ENCODE measurements around the gene TMEM39A.

The TMEM39A gene

GRCh38 chr3:119470866-119471265 is 7.5 kb upstream of the TMEM39A start:
- Histone ChIP-seq H3K27me3 (ENCODE audit: control insufficient read depth in 1 of 2, insufficient read depth in 1 of 2, low read length in 2 of 2) (no peaks in the 10 kb centered on the region), H3K18ac (ENCODE audit: low read depth in 1 of 2, low read length in 2 of 2) (no peak overlapping the region), H3K4ac (ENCODE audit: low read depth in 1 of 2, low read length in 2 of 2) (no peak overlapping the region), H3K9ac (ENCODE audit: low read length) (no peak overlapping the region), H2AFZ (ENCODE audit: low read depth, low read length) (no peak overlapping the region), H3K36me3 (ENCODE audit: control insufficient read depth in 1 of 2, insufficient read depth in 2 of 2, low read depth in 1 of 2, low read length in 2 of 2) (peaks cover 8 to 38% of the 10 kb centered on the region in 2 experiments), H3K14ac (ENCODE audit: low read length in 2 of 2) (no peak overlapping the region), H4K8ac (ENCODE audit: low read length) (no peak overlapping the region), H3K4me3 (ENCODE audit: insufficient read depth in 1 of 2, low read depth in 1 of 2, low read length in 2 of 2) (no peak overlapping the region), H2BK15ac (ENCODE audit: low read depth, poor library complexity, severe bottlenecking) (no peak overlapping the region), H3K9me3 (ENCODE audit: control insufficient read depth, low read length) (no peaks in the 10 kb centered on the region), H3K4me1 (ENCODE audit: control insufficient read depth, insufficient read depth, low read depth, low read length) (peaks cover 3% of the 10 kb centered on the region), H2BK12ac (ENCODE audit: low read length in 2 of 2) (no peak overlapping the region), H3K27ac (ENCODE audit: low read length, poor library complexity, severe bottlenecking) (no peak overlapping the region), H2AK5ac (ENCODE audit: low read length, severe bottlenecking) (no peak overlapping the region), H3K4me2 (ENCODE audit: low read length, poor library complexity, severe bottlenecking) (no peak overlapping the region), H4K91ac (ENCODE audit: low read length) (no peak overlapping the region), H3K79me1 (replicated peaks; ENCODE audit: low read length, poor library complexity, severe bottlenecking) (peaks cover 23% of the 10 kb centered on the region), H2BK120ac (ENCODE audit: low read depth, low read length) (no peak overlapping the region), H3K23ac (ENCODE audit: low read length in 2 of 2) (no peak overlapping the region), H2BK5ac (ENCODE audit: low read depth, low read length, poor library complexity, severe bottlenecking) (no peak overlapping the region)
- 98% methylated on average over 6 of the region's 6 CpGs for WGBS
- no peak for DNase-seq

- Histone ChIP-seq H2BK120ac (ENCODE audit: low read depth, low read length) (no peak overlapping the region), H3K79me1 (replicated peaks; ENCODE audit: low read length, poor library complexity, severe bottlenecking) (peaks cover 23% of the 10 kb centered on the region), H4K91ac (ENCODE audit: low read length) (no peak overlapping the region), H2BK5ac (ENCODE audit: low read depth, low read length, poor library complexity, severe bottlenecking) (peak overlapping the region; percentile 49), H3K14ac (ENCODE audit: low read length in 2 of 2) (no peak overlapping the region), H3K36me3 (ENCODE audit: control insufficient read depth in 1 of 2, insufficient read depth in 2 of 2, low read depth in 1 of 2, low read length in 2 of 2) (peaks cover 5 to 30% of the 10 kb centered on the region in 2 experiments), H3K27ac (ENCODE audit: low read length, poor library complexity, severe bottlenecking) (no peak overlapping the region), H3K9me3 (ENCODE audit: control insufficient read depth, low read length) (no peaks in the 10 kb centered on the region), H3K4me1 (ENCODE audit: control insufficient read depth, insufficient read depth, low read depth, low read length) (peaks cover 3% of the 10 kb centered on the region), H2BK12ac (ENCODE audit: low read length in 2 of 2) (peak overlapping the region in 1 of 2 experiments; percentile 77), H3K4me2 (ENCODE audit: low read length, poor library complexity, severe bottlenecking) (peak overlapping the region; percentile 95), H3K4ac (ENCODE audit: low read depth in 1 of 2, low read length in 2 of 2) (peak overlapping the region in 1 of 2 experiments; percentile 95), H3K27me3 (ENCODE audit: control insufficient read depth in 1 of 2, insufficient read depth in 1 of 2, low read length in 2 of 2) (no peaks in the 10 kb centered on the region), H3K23ac (ENCODE audit: low read length in 2 of 2) (peak overlapping the region in 1 of 2 experiments; percentile 93), H3K18ac (ENCODE audit: low read depth in 1 of 2, low read length in 2 of 2) (peak overlapping the region in 1 of 2 experiments; percentile 97), H2AFZ (ENCODE audit: low read depth, low read length) (peak overlapping the region; percentile 97), H2AK5ac (ENCODE audit: low read length, severe bottlenecking) (no peak overlapping the region), H2BK15ac (ENCODE audit: low read depth, poor library complexity, severe bottlenecking) (peak overlapping the region; percentile 40), H4K8ac (ENCODE audit: low read length) (no peak overlapping the region), H3K4me3 (ENCODE audit: insufficient read depth in 1 of 2, low read depth in 1 of 2, low read length in 2 of 2) (peak overlapping the region; percentile 98), H3K9ac (ENCODE audit: low read length) (peak overlapping the region; percentile 89)
- DNase-seq: peak; percentile 73
- 25% methylated on average over 14 of the region's 16 CpGs for WGBS
Observed at GRCh38 chr3:119469418-119470189, 6.2 kb upstream of the TMEM39A start.

- H2BK12ac ChIP-seq (ENCODE audit: low read length in 2 of 2): no peak overlapping the region
- H3K4me1 ChIP-seq (ENCODE audit: control insufficient read depth, insufficient read depth, low read depth, low read length): peaks cover 3% of the 10 kb centered on the region
- no peaks in the 10 kb centered on the region for H3K9me3 ChIP-seq (ENCODE audit: control insufficient read depth, low read length)
- H3K27ac ChIP-seq (ENCODE audit: low read length, poor library complexity, severe bottlenecking): no peak overlapping the region
- H3K23ac ChIP-seq (ENCODE audit: low read length in 2 of 2): no peak overlapping the region
- no peaks in the 10 kb centered on the region for H3K27me3 ChIP-seq (ENCODE audit: control insufficient read depth in 1 of 2, insufficient read depth in 1 of 2, low read length in 2 of 2)
- H2AFZ ChIP-seq (ENCODE audit: low read depth, low read length): no peak overlapping the region
- no peak overlapping the region for H4K8ac ChIP-seq (ENCODE audit: low read length)
- H3K4me3 ChIP-seq (ENCODE audit: insufficient read depth in 1 of 2, low read depth in 1 of 2, low read length in 2 of 2): peak overlapping the region in 1 of 2 experiments; percentile 98
- H3K18ac ChIP-seq (ENCODE audit: low read depth in 1 of 2, low read length in 2 of 2): no peak overlapping the region
- DNase-seq: no peak
- H2BK15ac ChIP-seq (ENCODE audit: low read depth, poor library complexity, severe bottlenecking): no peak overlapping the region
- WGBS: 100% methylated on average over 2 of the region's 2 CpGs
- H3K4me2 ChIP-seq (ENCODE audit: low read length, poor library complexity, severe bottlenecking): no peak overlapping the region
- H2BK5ac ChIP-seq (ENCODE audit: low read depth, low read length, poor library complexity, severe bottlenecking): no peak overlapping the region
- peaks cover 23% of the 10 kb centered on the region for H3K79me1 ChIP-seq (replicated peaks; ENCODE audit: low read length, poor library complexity, severe bottlenecking)
- no peak overlapping the region for H3K14ac ChIP-seq (ENCODE audit: low read length in 2 of 2)
- H3K4ac ChIP-seq (ENCODE audit: low read depth in 1 of 2, low read length in 2 of 2): peak overlapping the region in 1 of 2 experiments; percentile 93
- no peak overlapping the region for H2AK5ac ChIP-seq (ENCODE audit: low read length, severe bottlenecking)
- no peak overlapping the region for H3K9ac ChIP-seq (ENCODE audit: low read length)
- no peak overlapping the region for H4K91ac ChIP-seq (ENCODE audit: low read length)
- peaks cover 5 to 19% of the 10 kb centered on the region in 2 experiments for H3K36me3 ChIP-seq (ENCODE audit: control insufficient read depth in 1 of 2, insufficient read depth in 2 of 2, low read depth in 1 of 2, low read length in 2 of 2)
- no peak overlapping the region for H2BK120ac ChIP-seq (ENCODE audit: low read depth, low read length)
Observed at GRCh38 chr3:119468041-119468440, 4.6 kb upstream of the TMEM39A start.

- 100% methylated on average over 1 of the region's 4 CpGs for WGBS
- Histone ChIP-seq H3K9me3 (ENCODE audit: control insufficient read depth, low read length) (no peaks in the 10 kb centered on the region), H2BK15ac (ENCODE audit: low read depth, poor library complexity, severe bottlenecking) (no peak overlapping the region), H3K79me1 (replicated peaks; ENCODE audit: low read length, poor library complexity, severe bottlenecking) (peaks cover 15% of the 10 kb centered on the region), H2AFZ (ENCODE audit: low read depth, low read length) (no peak overlapping the region), H3K4ac (ENCODE audit: low read depth in 1 of 2, low read length in 2 of 2) (no peak overlapping the region), H2BK5ac (ENCODE audit: low read depth, low read length, poor library complexity, severe bottlenecking) (no peak overlapping the region), H3K4me3 (ENCODE audit: insufficient read depth in 1 of 2, low read depth in 1 of 2, low read length in 2 of 2) (no peak overlapping the region), H3K14ac (ENCODE audit: low read length in 2 of 2) (no peak overlapping the region), H3K18ac (ENCODE audit: low read depth in 1 of 2, low read length in 2 of 2) (no peak overlapping the region), H3K36me3 (ENCODE audit: control insufficient read depth in 1 of 2, insufficient read depth in 2 of 2, low read depth in 1 of 2, low read length in 2 of 2) (peaks cover 20 to 98% of the 10 kb centered on the region in 2 experiments), H2AK5ac (ENCODE audit: low read length, severe bottlenecking) (no peak overlapping the region), H2BK120ac (ENCODE audit: low read depth, low read length) (no peak overlapping the region), H3K23ac (ENCODE audit: low read length in 2 of 2) (no peak overlapping the region), H3K4me2 (ENCODE audit: low read length, poor library complexity, severe bottlenecking) (no peak overlapping the region), H3K4me1 (ENCODE audit: control insufficient read depth, insufficient read depth, low read depth, low read length) (peaks cover 2% of the 10 kb centered on the region), H3K27me3 (ENCODE audit: control insufficient read depth in 1 of 2, insufficient read depth in 1 of 2, low read length in 2 of 2) (no peaks in the 10 kb centered on the region), H2BK12ac (ENCODE audit: low read length in 2 of 2) (no peak overlapping the region), H3K27ac (ENCODE audit: low read length, poor library complexity, severe bottlenecking) (no peak overlapping the region), H3K9ac (ENCODE audit: low read length) (no peak overlapping the region), H4K8ac (ENCODE audit: low read length) (no peak overlapping the region), H4K91ac (ENCODE audit: low read length) (no peak overlapping the region)
- DNase-seq: peak; percentile 19
Observed at GRCh38 chr3:119457246-119457645, 6.2 kb downstream of the TMEM39A start.
